Upper lobe of left lung (tissue), 6 donors: ENCODE data around the gene APBA1. TPM values are rescaled to one million over a fixed set of nuclear protein-coding genes. Genes with fewer than 3 reads are reported as not detected.

Experiments
- ATAC-seq, 2 donors: fragments of 200-7000 bp; cut with Tn5 transposase; one replicate each; pipeline ENCODE4 v1.9.1; 2022; ENCODE audit warnings: mild to moderate bottlenecking in 2 of 2, moderate library complexity in 2 of 2; ENCODE audit not compliant: low FRiP score in 2 of 2
- DNase-seq, 2 donors: peaks; one replicate each; pipeline ENCODE4 v3.0.0-alpha.2; 2019 to 2020
- H3K27ac ChIP-seq, 4 donors: fragments of 200-600 bp; sonication (generic); one replicate each; pipeline ENCODE4 v1.5.1; 2016 to 2019
- H3K27me3 ChIP-seq, 4 donors: fragments of 200-600 bp; sonication (generic); one replicate each; pipeline ENCODE4 v1.5.1; 2017 to 2019
- H3K36me3 ChIP-seq, 4 donors: fragments of 200-600 bp; sonication (generic); one replicate each; pipeline ENCODE4 v1.5.1; 2016 to 2019
- H3K4me1 ChIP-seq, 4 donors: fragments of 200-600 bp; sonication (generic); one replicate each; pipeline ENCODE4 v1.5.1; 2018 to 2019
- H3K4me3 ChIP-seq, 4 donors: fragments of 200-600 bp; sonication (generic); one replicate each; pipeline ENCODE4 v1.5.1; 2017 to 2019; ENCODE audit warnings: mild to moderate bottlenecking in 2 of 4, moderate library complexity in 1 of 4
- H3K9me3 ChIP-seq, 4 donors: fragments of 200-600 bp; sonication (generic); one replicate each; pipeline ENCODE4 v1.5.1; 2018 to 2019
- EP300 ChIP-seq, 4 donors: sonication (generic); formaldehyde crosslinking; IDR thresholded peaks; one replicate each; pipeline ENCODE4 v1.5.1; 2017; ENCODE audit warnings: antibody characterized with exemption in 4 of 4, control low read depth in 2 of 4
- POLR2A ChIP-seq, 4 donors: fragments of 450-650 bp; IDR thresholded peaks; one replicate each; pipeline ENCODE4 v1.5.1; 2016 to 2017; ENCODE audit warnings: antibody characterized with exemption in 4 of 4, mild to moderate bottlenecking in 2 of 4
- POLR2AphosphoS5 ChIP-seq, 2 donors: sonication (generic); formaldehyde crosslinking; IDR thresholded peaks; one replicate each; pipeline ENCODE4 v1.5.1; 2017; ENCODE audit warnings: antibody characterized with exemption in 2 of 2
- WGBS, 2 donors: methylation state at CpG; one replicate each; pipeline ENCODE4 v1.1.5; 2017 to 2018; 5-methylcytosine and 5-hydroxymethylcytosine counted together
- total RNA-seq, 6 donors: library from RNA; depleted of rRNA in 4 of 6; stranded (reverse); fragments of >200 nt in 4 of 6; gene quantifications; one replicate each; pipeline versions ENCODE4 v1.1.0 to v1.2.1, GENCODE V29; 2016 to 2021
- TF ChIP-seq, protein P1 (sequence below), 6 experiments: fragments of 450-650 bp in 4 of 6; fragments of 200-600 bp in 2 of 6; sonication (generic) in 2 of 6; IDR thresholded peaks; one replicate each; pipeline ENCODE4 v1.5.1; 2016 to 2019; ENCODE audit warnings: antibody characterized with exemption in 6 of 6
- donor health status: DM: no; HTN: no; CAD: no; lungs with moderate emphysema.
- donor health status: DM: no; HTN: yes; CAD: no; lungs with severe emphysema.

Gene APBA1
- total RNA-seq, 6 donors from 2014 or later = 2.1 to 5.4 (median 4.0) TPM

DNA sequence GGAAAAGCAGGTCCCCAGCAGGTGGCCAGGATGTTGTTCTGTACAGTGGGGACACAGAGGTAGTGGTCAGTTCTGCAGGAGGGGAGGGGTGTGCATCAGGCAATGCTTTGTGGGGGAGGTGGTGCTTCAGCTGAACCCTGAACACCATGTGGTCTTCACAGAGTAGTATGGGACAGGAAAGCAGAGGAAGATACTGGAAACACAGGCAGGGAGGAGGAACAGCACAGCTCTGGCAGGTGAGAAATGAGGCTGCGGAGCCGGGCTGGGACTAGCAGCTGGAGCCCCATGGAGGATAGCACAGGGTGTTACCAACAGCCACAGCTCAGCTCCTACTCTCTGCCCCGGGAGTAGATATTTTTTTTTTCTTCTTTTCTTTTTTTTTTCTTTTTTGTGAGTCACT is 185.7 kb downstream of the APBA1 start:
- Histone ChIP-seq H3K27ac (no peak overlapping the region), H3K4me3 (no peak overlapping the region), H3K36me3 (no peaks in the 10 kb centered on the region), H3K4me1 (no peaks in the 10 kb centered on the region), H3K9me3 (no peaks in the 10 kb centered on the region), H3K27me3 (no peaks in the 10 kb centered on the region)
- TF ChIP-seq POLR2A (IDR thresholded peaks at IDR 0.05) = no peak
- no peak for TF ChIP-seq EP300 (IDR thresholded peaks at IDR 0.05)
- no peak for TF ChIP-seq POLR2AphosphoS5 (IDR thresholded peaks at IDR 0.05)
- TF ChIP-seq, protein P1, sequence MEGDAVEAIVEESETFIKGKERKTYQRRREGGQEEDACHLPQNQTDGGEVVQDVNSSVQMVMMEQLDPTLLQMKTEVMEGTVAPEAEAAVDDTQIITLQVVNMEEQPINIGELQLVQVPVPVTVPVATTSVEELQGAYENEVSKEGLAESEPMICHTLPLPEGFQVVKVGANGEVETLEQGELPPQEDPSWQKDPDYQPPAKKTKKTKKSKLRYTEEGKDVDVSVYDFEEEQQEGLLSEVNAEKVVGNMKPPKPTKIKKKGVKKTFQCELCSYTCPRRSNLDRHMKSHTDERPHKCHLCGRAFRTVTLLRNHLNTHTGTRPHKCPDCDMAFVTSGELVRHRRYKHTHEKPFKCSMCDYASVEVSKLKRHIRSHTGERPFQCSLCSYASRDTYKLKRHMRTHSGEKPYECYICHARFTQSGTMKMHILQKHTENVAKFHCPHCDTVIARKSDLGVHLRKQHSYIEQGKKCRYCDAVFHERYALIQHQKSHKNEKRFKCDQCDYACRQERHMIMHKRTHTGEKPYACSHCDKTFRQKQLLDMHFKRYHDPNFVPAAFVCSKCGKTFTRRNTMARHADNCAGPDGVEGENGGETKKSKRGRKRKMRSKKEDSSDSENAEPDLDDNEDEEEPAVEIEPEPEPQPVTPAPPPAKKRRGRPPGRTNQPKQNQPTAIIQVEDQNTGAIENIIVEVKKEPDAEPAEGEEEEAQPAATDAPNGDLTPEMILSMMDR (IDR thresholded peaks at IDR 0.05) = no peak
- 58 to 78% methylated on average over 3 of the region's 3 CpGs for WGBS, 2 donors
- DNase-seq = no peak
- no peak for ATAC-seq

DNA sequence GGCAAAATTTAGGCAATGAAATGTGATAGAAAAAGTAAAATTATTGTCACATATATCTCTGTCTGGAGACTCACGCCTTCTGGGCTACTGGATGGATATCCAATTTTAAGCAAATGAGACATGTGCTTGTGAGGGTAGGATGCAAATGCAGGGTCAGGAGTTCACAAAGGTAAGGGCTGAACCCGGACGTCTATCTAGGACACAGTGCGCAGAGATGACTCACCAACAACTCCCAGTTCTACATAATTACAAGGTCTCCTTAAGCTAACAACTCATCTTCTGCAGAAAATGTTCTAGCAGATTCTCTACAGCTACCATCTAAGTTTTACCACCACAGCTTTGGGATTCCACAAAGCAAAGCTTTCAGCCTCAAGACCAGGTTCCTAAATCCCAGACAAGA is 186.7 kb downstream of the APBA1 start:
- H3K9me3 ChIP-seq = no peaks in the 10 kb centered on the region
- H3K36me3 ChIP-seq = no peaks in the 10 kb centered on the region
- no peak overlapping the region for H3K27ac ChIP-seq
- 61 to 64% methylated on average over 4 of the region's 4 CpGs for WGBS, 2 donors
- TF ChIP-seq EP300 (IDR thresholded peaks at IDR 0.05) (no peak), POLR2AphosphoS5 (IDR thresholded peaks at IDR 0.05) (no peak), POLR2A (IDR thresholded peaks at IDR 0.05) (no peak)
- TF ChIP-seq, protein P1 (IDR thresholded peaks at IDR 0.05) = no peak
- H3K4me3 ChIP-seq = no peak overlapping the region
- no peak for ATAC-seq
- DNase-seq = no peak
- H3K4me1 ChIP-seq = no peaks in the 10 kb centered on the region
- H3K27me3 ChIP-seq = no peaks in the 10 kb centered on the region

DNA sequence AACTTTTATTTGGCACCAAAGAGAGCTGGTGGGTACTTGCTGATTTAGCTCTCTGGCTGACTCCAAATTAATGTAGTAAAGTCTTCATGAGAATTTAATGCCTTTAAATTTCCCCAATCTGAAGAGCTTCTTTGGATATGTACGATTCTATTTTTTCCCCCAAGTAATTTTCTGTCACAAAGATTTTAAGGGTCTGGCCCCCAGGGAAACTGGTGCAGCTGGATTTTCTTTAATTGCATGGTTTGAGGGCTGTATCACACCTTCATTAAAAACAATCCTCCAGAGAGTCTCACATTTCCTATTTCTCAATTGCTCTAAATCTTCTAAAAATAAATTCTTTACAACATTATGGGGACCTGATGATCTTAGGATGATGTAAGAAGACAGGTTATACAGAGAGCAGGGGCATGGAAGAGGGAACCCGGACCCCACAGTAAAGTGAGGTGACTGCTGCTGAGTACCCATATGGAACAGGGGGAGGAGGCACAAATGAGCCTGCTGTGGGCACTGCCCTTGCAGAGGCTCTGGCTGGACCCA is 188.2 kb downstream of the APBA1 start:
- 61 to 75% methylated on average over 2 of the region's 2 CpGs for WGBS, 2 donors
- no peak for DNase-seq

DNA sequence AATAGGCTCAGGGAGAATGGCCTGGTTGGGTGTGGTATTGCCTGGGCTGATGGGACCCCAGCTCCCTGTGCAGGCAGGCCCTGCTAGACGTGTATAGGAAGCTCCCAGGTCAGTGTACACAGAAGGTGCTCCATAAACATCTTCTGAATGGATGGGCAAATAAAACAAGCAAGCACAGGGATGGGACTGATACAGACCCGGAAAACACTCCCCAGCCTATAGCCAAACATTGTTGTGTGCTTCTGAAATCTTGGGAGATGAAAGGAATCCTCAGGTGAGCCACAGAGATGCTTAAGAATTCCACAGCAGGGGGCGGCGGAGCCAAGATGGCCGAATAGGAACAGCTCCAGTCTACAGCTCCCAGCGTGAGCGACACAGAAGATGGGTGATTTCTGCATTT is 195.4 kb downstream of the APBA1 start:
- Histone ChIP-seq H3K4me3 (no peak overlapping the region), H3K27me3 (no peaks in the 10 kb centered on the region), H3K4me1 (no peaks in the 10 kb centered on the region), H3K36me3 (no peaks in the 10 kb centered on the region), H3K27ac (no peak overlapping the region), H3K9me3 (no peaks in the 10 kb centered on the region)
- TF ChIP-seq, protein P1 (IDR thresholded peaks at IDR 0.05) = no peak
- TF ChIP-seq POLR2AphosphoS5 (IDR thresholded peaks at IDR 0.05) = no peak
- TF ChIP-seq POLR2A (IDR thresholded peaks at IDR 0.05) = no peak
- no peak for TF ChIP-seq EP300 (IDR thresholded peaks at IDR 0.05)
- ATAC-seq (no peak), DNase-seq (no peak)
- WGBS, 2 donors = 76 to 91% methylated on average over 5 to 7 of the region's 7 CpGs

More for the DNA sequence above, 188.2 kb downstream of the APBA1 start:
- TF ChIP-seq POLR2AphosphoS5 (IDR thresholded peaks at IDR 0.05) (no peak), EP300 (IDR thresholded peaks at IDR 0.05) (no peak), POLR2A (IDR thresholded peaks at IDR 0.05) (no peak)
- TF ChIP-seq, protein P1 (IDR thresholded peaks at IDR 0.05) = no peak
- ATAC-seq = no peak
- H3K4me3 ChIP-seq = no peak overlapping the region
- no peaks in the 10 kb centered on the region for H3K36me3 ChIP-seq
- H3K27ac ChIP-seq = no peak overlapping the region
- no peaks in the 10 kb centered on the region for H3K27me3 ChIP-seq
- H3K4me1 ChIP-seq = no peaks in the 10 kb centered on the region
- no peaks in the 10 kb centered on the region for H3K9me3 ChIP-seq

DNA sequence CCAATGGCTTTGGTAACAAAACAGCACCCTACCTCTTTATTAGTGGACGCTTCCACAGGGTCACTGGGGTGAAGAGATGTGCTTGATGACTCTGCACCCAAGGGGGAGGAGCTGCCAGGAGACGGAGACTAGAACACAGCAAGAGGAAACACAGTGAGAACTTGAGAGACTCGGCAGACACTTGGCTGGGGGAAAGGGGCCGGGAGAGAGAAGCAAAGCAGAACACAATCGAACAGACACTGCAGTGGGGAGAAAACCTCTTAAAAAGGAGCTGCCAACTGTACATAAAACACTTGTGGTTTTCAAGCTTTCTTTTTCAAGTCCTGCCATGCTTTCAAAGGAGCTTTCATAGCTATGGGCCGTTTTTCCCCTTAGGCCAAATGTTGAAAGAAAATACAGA is 196.2 kb downstream of the APBA1 start:
- DNase-seq = no peak

More for the DNA sequence above, 196.2 kb downstream of the APBA1 start:
- Histone ChIP-seq H3K4me3 (no peak overlapping the region), H3K4me1 (no peaks in the 10 kb centered on the region), H3K9me3 (no peaks in the 10 kb centered on the region), H3K27me3 (no peaks in the 10 kb centered on the region), H3K27ac (no peak overlapping the region), H3K36me3 (no peaks in the 10 kb centered on the region)
- ATAC-seq = no peak
- 37 to 49% methylated on average over 6 of the region's 6 CpGs for WGBS, 2 donors
- no peak for TF ChIP-seq POLR2A (IDR thresholded peaks at IDR 0.05)
- TF ChIP-seq EP300 (IDR thresholded peaks at IDR 0.05) = no peak
- TF ChIP-seq, protein P1 (IDR thresholded peaks at IDR 0.05) = no peak
- no peak for TF ChIP-seq POLR2AphosphoS5 (IDR thresholded peaks at IDR 0.05)
